ENCODE results near the gene LILRA1. TPM values are rescaled to one million over a fixed set of nuclear protein-coding genes. Genes with fewer than 3 reads are reported as not detected.

The LILRA1 gene
- total RNA-seq, 1 experiment from 2014 or later: not detected

DNA sequence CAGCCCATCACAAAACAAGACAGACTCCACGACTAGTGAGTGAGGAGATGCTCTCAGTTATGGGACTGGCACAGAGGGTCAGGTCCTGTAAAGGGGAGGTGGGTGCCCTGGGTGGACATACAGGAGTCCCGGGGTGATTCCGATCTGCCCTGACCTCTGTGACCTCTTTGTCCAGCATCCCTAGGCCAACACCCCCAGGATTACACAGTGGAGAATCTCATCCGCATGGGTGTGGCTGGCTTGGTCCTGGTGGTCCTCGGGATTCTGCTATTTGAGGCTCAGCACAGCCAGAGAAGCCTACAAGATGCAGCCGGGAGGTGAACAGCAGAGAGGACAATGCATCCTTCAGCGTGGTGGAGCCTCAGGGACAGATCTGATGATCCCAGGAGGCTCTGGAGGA, 6.4 kb upstream of the LILRA1 start:
- intact Hi-C loops (cut with micrococcal nuclease): no loop called here
- no TSS peak for BruUV-seq (replicated peaks)
- TF ChIP-seq CEBPB (IDR thresholded peaks at IDR 0.05; ENCODE audit: low read depth) (no peak), FOSL1 (IDR thresholded peaks at IDR 0.05; ENCODE audit: low read depth) (no peak), EZH2phosphoT487 (IDR thresholded peaks at IDR 0.05; ENCODE audit: borderline replicate concordance) (no peak), SP1 (IDR thresholded peaks at IDR 0.05; ENCODE audit: low read depth) (no peak), SIN3A (IDR thresholded peaks at IDR 0.05; ENCODE audit: low read depth) (no peak), YY1 (IDR thresholded peaks at IDR 0.05; ENCODE audit: extremely low read depth, insufficient replicate concordance, low read depth, low read length) (no peak), ZFX (IDR thresholded peaks at IDR 0.05) (no peak), RAD21 (IDR thresholded peaks at IDR 0.05; ENCODE audit: low read depth) (no peak), CBX3 (IDR thresholded peaks at IDR 0.05; ENCODE audit: low read depth) (no peak), TCF7L2 (IDR thresholded peaks at IDR 0.05; ENCODE audit: borderline replicate concordance, extremely low read depth, insufficient read depth, insufficient read length) (no peak), POLR2AphosphoS5 (IDR thresholded peaks at IDR 0.05; ENCODE audit: low read depth, low read length) (no peak), EGR1 (IDR thresholded peaks at IDR 0.05; ENCODE audit: low read depth) (no peak), ZNF274 (IDR thresholded peaks at IDR 0.05; ENCODE audit: low read depth, low read length) (no peak), POLR2A (IDR thresholded peaks at IDR 0.05; ENCODE audit: borderline replicate concordance, extremely low read depth, insufficient read depth, insufficient read length) (no peak), EZH2 (IDR thresholded peaks at IDR 0.05) (no peak), ELF1 (IDR thresholded peaks at IDR 0.05; ENCODE audit: borderline replicate concordance, low read depth) (no peak)
- TF ChIP-seq, protein P1, sequence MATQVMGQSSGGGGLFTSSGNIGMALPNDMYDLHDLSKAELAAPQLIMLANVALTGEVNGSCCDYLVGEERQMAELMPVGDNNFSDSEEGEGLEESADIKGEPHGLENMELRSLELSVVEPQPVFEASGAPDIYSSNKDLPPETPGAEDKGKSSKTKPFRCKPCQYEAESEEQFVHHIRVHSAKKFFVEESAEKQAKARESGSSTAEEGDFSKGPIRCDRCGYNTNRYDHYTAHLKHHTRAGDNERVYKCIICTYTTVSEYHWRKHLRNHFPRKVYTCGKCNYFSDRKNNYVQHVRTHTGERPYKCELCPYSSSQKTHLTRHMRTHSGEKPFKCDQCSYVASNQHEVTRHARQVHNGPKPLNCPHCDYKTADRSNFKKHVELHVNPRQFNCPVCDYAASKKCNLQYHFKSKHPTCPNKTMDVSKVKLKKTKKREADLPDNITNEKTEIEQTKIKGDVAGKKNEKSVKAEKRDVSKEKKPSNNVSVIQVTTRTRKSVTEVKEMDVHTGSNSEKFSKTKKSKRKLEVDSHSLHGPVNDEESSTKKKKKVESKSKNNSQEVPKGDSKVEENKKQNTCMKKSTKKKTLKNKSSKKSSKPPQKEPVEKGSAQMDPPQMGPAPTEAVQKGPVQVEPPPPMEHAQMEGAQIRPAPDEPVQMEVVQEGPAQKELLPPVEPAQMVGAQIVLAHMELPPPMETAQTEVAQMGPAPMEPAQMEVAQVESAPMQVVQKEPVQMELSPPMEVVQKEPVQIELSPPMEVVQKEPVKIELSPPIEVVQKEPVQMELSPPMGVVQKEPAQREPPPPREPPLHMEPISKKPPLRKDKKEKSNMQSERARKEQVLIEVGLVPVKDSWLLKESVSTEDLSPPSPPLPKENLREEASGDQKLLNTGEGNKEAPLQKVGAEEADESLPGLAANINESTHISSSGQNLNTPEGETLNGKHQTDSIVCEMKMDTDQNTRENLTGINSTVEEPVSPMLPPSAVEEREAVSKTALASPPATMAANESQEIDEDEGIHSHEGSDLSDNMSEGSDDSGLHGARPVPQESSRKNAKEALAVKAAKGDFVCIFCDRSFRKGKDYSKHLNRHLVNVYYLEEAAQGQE (IDR thresholded peaks at IDR 0.05; ENCODE audit: low read depth): no peak
- TF ChIP-seq, protein P2, sequence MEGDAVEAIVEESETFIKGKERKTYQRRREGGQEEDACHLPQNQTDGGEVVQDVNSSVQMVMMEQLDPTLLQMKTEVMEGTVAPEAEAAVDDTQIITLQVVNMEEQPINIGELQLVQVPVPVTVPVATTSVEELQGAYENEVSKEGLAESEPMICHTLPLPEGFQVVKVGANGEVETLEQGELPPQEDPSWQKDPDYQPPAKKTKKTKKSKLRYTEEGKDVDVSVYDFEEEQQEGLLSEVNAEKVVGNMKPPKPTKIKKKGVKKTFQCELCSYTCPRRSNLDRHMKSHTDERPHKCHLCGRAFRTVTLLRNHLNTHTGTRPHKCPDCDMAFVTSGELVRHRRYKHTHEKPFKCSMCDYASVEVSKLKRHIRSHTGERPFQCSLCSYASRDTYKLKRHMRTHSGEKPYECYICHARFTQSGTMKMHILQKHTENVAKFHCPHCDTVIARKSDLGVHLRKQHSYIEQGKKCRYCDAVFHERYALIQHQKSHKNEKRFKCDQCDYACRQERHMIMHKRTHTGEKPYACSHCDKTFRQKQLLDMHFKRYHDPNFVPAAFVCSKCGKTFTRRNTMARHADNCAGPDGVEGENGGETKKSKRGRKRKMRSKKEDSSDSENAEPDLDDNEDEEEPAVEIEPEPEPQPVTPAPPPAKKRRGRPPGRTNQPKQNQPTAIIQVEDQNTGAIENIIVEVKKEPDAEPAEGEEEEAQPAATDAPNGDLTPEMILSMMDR (IDR thresholded peaks at IDR 0.05 in 2 of 3, conservative IDR thresholded peaks at IDR 0.05 in 1 of 3; ENCODE audit: borderline replicate concordance in 1 of 3, insufficient read depth in 1 of 3, low read depth in 2 of 3, low read length in 2 of 3): no peak
- TF ChIP-seq, protein P3, sequence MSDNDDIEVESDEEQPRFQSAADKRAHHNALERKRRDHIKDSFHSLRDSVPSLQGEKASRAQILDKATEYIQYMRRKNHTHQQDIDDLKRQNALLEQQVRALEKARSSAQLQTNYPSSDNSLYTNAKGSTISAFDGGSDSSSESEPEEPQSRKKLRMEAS (IDR thresholded peaks at IDR 0.05): no peak
- TF ChIP-seq, protein P4, sequence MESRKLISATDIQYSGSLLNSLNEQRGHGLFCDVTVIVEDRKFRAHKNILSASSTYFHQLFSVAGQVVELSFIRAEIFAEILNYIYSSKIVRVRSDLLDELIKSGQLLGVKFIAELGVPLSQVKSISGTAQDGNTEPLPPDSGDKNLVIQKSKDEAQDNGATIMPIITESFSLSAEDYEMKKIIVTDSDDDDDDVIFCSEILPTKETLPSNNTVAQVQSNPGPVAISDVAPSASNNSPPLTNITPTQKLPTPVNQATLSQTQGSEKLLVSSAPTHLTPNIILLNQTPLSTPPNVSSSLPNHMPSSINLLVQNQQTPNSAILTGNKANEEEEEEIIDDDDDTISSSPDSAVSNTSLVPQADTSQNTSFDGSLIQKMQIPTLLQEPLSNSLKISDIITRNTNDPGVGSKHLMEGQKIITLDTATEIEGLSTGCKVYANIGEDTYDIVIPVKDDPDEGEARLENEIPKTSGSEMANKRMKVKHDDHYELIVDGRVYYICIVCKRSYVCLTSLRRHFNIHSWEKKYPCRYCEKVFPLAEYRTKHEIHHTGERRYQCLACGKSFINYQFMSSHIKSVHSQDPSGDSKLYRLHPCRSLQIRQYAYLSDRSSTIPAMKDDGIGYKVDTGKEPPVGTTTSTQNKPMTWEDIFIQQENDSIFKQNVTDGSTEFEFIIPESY (IDR thresholded peaks at IDR 0.05; ENCODE audit: extremely low read depth, insufficient replicate concordance, low read length): no peak
- Histone ChIP-seq H3K36me3 (ENCODE audit: control insufficient read depth in 1 of 2, insufficient read depth in 2 of 2, low read length in 2 of 2) (no peaks in the 10 kb centered on the region), H4K20me1 (ENCODE audit: insufficient read depth) (no peaks in the 10 kb centered on the region), H3K9ac (ENCODE audit: low read length) (no peak overlapping the region), H3K4me1 (ENCODE audit: control insufficient read depth in 1 of 2, insufficient read depth in 2 of 2, low read length in 2 of 2) (no peaks in the 10 kb centered on the region), H3K27me3 (ENCODE audit: insufficient read depth, low read length) (peaks cover 64% of the 10 kb centered on the region), H3K9me3 (ENCODE audit: control insufficient read depth in 1 of 2, insufficient read depth in 1 of 2, low read depth in 1 of 2, low read length in 2 of 2) (no peaks in the 10 kb centered on the region), H3K4me2 (ENCODE audit: low read length) (no peak overlapping the region), H3K79me2 (ENCODE audit: insufficient read depth, low read length) (no peaks in the 10 kb centered on the region), H3K4me3 (replicated peaks in 1 of 2; ENCODE audit: low read depth in 1 of 2, low read length in 2 of 2) (no peak overlapping the region), H3K27ac (ENCODE audit: low read depth, low read length) (no peak overlapping the region), H2AFZ (ENCODE audit: low read depth, low read length, poor library complexity, severe bottlenecking) (no peak overlapping the region), H3K9me2 (ENCODE audit: insufficient read depth) (no peaks in the 10 kb centered on the region)
- ChIA-PET CTCF (no interaction called here), POLR2A (no interaction called here), RAD21 (ENCODE audit: low non-redundant PET in 1 of 2, low total read pairs in 2 of 2, uncharacterized antibody in 2 of 2, unreplicated experiment in 2 of 2) (no interaction called here)
- ATAC-seq (no peak), DNase-seq (ENCODE audit: low read depth, low spot score) (no peak)
